Astrocyte (in vitro differentiated cells and primary cell): ENCODE measurements around the gene VEGFA.
A peak's percentile ranks its signal among the peaks of the same experiment; 100 is the strongest.

Source experiments
- CTCF ChIP-seq: IDR thresholded peaks from 2 replicates; pipeline ENCODE4 v1.5.1; 2011; ENCODE audit warnings: low read depth, mild to moderate bottlenecking, inconsistent platforms, low read length, moderate library complexity; ENCODE audit not compliant: insufficient read depth
- EZH2 ChIP-seq: IDR thresholded peaks from 2 replicates; pipeline ENCODE4 v1.6.1; 2012; ENCODE audit warnings: mild to moderate bottlenecking, low read length, inconsistent platforms; ENCODE audit not compliant: insufficient read depth

- TF ChIP-seq CTCF: peak; percentile 12
- no peak for TF ChIP-seq EZH2
These were observed 11.4 kb upstream of the VEGFA start for GRCh38 chr6:43758617-43759050.
